Measurements from ENCODE around the gene SIPA1L3. TPM values are rescaled to one million over a fixed set of nuclear protein-coding genes. Genes with fewer than 3 reads are reported as not detected.

The SIPA1L3 gene
- total RNA-seq, 3 donors from 2014 or later: 93.6 to 173 (median 144) TPM

GRCh38 chr19:38184815-38185214 is 277.8 kb downstream of the SIPA1L3 start:
- H3K36me3 ChIP-seq (ENCODE audit: low read depth): peaks cover 3% of the 10 kb centered on the region

GRCh38 chr19:38185562-38185961 is 278.6 kb downstream of the SIPA1L3 start:
- ATAC-seq (no peak), DNase-seq (no peak)
- Histone ChIP-seq H3K36me3 (ENCODE audit: low read depth) (peaks cover 3% of the 10 kb centered on the region), H3K4me3 (no peak overlapping the region), H3K4me1 (ENCODE audit: low read depth) (no peaks in the 10 kb centered on the region), H3K9me3 (peaks cover under 1% of the 10 kb centered on the region)
- TF ChIP-seq, protein P1, sequence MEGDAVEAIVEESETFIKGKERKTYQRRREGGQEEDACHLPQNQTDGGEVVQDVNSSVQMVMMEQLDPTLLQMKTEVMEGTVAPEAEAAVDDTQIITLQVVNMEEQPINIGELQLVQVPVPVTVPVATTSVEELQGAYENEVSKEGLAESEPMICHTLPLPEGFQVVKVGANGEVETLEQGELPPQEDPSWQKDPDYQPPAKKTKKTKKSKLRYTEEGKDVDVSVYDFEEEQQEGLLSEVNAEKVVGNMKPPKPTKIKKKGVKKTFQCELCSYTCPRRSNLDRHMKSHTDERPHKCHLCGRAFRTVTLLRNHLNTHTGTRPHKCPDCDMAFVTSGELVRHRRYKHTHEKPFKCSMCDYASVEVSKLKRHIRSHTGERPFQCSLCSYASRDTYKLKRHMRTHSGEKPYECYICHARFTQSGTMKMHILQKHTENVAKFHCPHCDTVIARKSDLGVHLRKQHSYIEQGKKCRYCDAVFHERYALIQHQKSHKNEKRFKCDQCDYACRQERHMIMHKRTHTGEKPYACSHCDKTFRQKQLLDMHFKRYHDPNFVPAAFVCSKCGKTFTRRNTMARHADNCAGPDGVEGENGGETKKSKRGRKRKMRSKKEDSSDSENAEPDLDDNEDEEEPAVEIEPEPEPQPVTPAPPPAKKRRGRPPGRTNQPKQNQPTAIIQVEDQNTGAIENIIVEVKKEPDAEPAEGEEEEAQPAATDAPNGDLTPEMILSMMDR (IDR thresholded peaks at IDR 0.05): no peak
- intact Hi-C loops (cut with DNase I, micrococcal nuclease): no loop called here

More at GRCh38 chr19:38184815-38185214, 277.8 kb downstream of the SIPA1L3 start:
- TF ChIP-seq, protein P1 (IDR thresholded peaks at IDR 0.05): no peak
- no peak overlapping the region for H3K4me3 ChIP-seq
- H3K4me1 ChIP-seq (ENCODE audit: low read depth): no peaks in the 10 kb centered on the region
- ATAC-seq: no peak
- intact Hi-C loops (cut with DNase I, micrococcal nuclease): no loop called here
- H3K9me3 ChIP-seq: peaks cover 8% of the 10 kb centered on the region
- DNase-seq: no peak

DNA sequence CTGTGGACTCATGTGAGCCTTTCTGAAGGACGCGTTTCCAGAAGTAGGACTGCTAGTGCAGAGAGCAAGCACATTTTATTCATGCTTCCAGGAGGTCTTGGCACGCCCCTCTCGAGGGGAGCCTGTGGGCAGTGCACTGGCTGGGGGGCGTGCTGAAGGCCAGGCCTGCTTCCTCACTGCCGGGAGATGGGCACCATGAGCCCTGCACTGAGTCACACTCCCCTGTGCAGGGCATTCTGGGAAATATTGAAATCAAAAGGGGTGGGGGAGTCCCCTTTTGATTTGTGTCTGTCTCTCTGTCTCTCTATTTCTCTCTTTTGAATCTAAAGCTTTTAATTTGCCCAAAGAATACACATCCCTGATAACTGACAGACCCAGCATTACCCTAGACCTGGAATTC is 283.1 kb downstream of the SIPA1L3 start:
- Histone ChIP-seq H3K36me3 (ENCODE audit: low read depth) (no peaks in the 10 kb centered on the region), H3K4me1 (ENCODE audit: low read depth) (no peaks in the 10 kb centered on the region), H3K4me3 (no peak overlapping the region), H3K9me3 (no peaks in the 10 kb centered on the region)
- ATAC-seq (no peak), DNase-seq (no peak)
- intact Hi-C loops (cut with DNase I, micrococcal nuclease): no loop called here
- TF ChIP-seq, protein P1 (IDR thresholded peaks at IDR 0.05): no peak

DNA sequence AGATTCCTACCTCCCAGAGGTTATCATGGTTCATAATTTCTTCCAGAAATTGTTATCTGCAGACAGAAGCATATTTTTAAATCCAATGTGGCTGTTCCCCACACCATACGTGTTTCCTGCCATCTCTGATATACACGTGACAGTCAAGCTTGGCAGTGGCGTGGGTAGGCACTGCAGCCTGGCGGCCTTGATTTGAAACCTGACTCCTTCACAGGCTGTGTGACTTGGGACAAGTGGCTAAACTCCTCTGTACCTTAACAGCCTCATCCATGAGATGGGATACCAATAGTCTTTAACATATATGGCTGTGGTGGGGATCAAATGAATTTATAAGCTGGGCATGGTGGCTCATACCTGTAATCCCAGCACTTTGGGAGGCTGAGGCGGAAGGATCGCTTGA is 283.8 kb downstream of the SIPA1L3 start:
- intact Hi-C loops (cut with DNase I, micrococcal nuclease): no loop called here
- H3K9me3 ChIP-seq: no peaks in the 10 kb centered on the region
- TF ChIP-seq, protein P1 (IDR thresholded peaks at IDR 0.05): no peak
- DNase-seq: no peak
- H3K36me3 ChIP-seq (ENCODE audit: low read depth): no peaks in the 10 kb centered on the region
- H3K4me3 ChIP-seq: no peak overlapping the region
- H3K4me1 ChIP-seq (ENCODE audit: low read depth): no peaks in the 10 kb centered on the region
- no peak for ATAC-seq

GRCh38 chr19:38191747-38192146 is 284.7 kb downstream of the SIPA1L3 start:
- H3K9me3 ChIP-seq: no peaks in the 10 kb centered on the region
- no peaks in the 10 kb centered on the region for H3K36me3 ChIP-seq (ENCODE audit: low read depth)
- intact Hi-C loops (cut with DNase I, micrococcal nuclease): no loop called here
- ATAC-seq: no peak
- no peaks in the 10 kb centered on the region for H3K4me1 ChIP-seq (ENCODE audit: low read depth)
- no peak for DNase-seq
- TF ChIP-seq, protein P1 (IDR thresholded peaks at IDR 0.05): no peak
- H3K4me3 ChIP-seq: no peak overlapping the region

DNA sequence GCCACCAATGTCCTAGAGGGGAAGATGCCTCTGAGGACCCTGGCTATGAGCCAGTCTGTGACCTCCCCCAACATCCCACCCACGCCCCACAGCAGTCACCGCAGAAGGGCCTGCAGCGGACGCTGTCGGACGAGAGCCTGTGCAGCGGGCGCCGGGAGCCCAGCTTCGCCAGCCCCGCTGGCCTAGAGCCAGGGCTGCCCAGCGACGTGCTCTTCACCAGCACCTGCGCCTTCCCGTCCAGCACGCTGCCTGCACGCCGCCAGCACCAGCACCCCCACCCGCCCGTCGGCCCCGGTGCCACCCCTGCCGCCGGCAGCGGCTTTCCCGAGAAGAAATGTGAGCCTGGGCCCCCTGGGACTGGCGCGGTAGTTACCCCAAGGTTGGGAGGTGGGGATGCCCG is 286.4 kb downstream of the SIPA1L3 start:
- DNase-seq (no peak), ATAC-seq (no peak)
- H3K4me3 ChIP-seq: no peak overlapping the region
- H3K9me3 ChIP-seq: no peaks in the 10 kb centered on the region
- no peaks in the 10 kb centered on the region for H3K4me1 ChIP-seq (ENCODE audit: low read depth)
- H3K36me3 ChIP-seq (ENCODE audit: low read depth): no peaks in the 10 kb centered on the region
- intact Hi-C loops (cut with DNase I, micrococcal nuclease): no loop called here
- TF ChIP-seq, protein P1 (IDR thresholded peaks at IDR 0.05): no peak
